Thoracic aorta (tissue), 2 donors: ENCODE data around the gene SLCO2A1. TPM values are rescaled to one million over a fixed set of nuclear protein-coding genes. Genes with fewer than 3 reads are reported as not detected.

Experiments used
- ATAC-seq: fragments of 150-250 bp; one replicate; pipeline ENCODE4 v1.8.0; 2017; ENCODE audit warnings: low read depth; ENCODE audit not compliant: insufficient number of reproducible peaks, low FRiP score
- DNase-seq: peaks from one replicate; pipeline ENCODE4 v3.0.0-alpha.2; 2020; ENCODE audit warnings: low spot score
- H3K27ac ChIP-seq, 2 donors: fragments of 200-600 bp; sonication (generic); 1 replicate in 1 of 2; 2 replicates in 1 of 2; pipeline ENCODE4 v1.5.1; 2016; ENCODE audit warnings: mild to moderate bottlenecking in 2 of 2, moderate library complexity in 2 of 2
- H3K27me3 ChIP-seq: fragments of 200-600 bp; sonication (generic); replicated peaks from 2 replicates; pipeline ENCODE4 v1.6.0; 2016; ENCODE audit warnings: mild to moderate bottlenecking; ENCODE audit not compliant: insufficient read depth
- H3K36me3 ChIP-seq: fragments of 200-600 bp; sonication (generic); one replicate; pipeline ENCODE4 v1.5.1; 2016
- H3K4me1 ChIP-seq, 2 donors: fragments of 200-600 bp; sonication (generic); 1 replicate in 1 of 2; 2 replicates in 1 of 2; pipeline versions ENCODE4 v1.5.1 to v1.6.0; 2016; ENCODE audit warnings: low read depth in 2 of 2, mild to moderate bottlenecking in 1 of 2; ENCODE audit not compliant: control insufficient read depth in 1 of 2
- H3K4me3 ChIP-seq: fragments of 200-600 bp; sonication (generic); 2 replicates; pipeline ENCODE4 v1.5.1; 2016; ENCODE audit warnings: mild to moderate bottlenecking
- H3K9me3 ChIP-seq: fragments of 200-600 bp; sonication (generic); 2 replicates; pipeline ENCODE4 v1.5.1; 2016
- total RNA-seq, 2 donors: library from RNA; depleted of rRNA; stranded (reverse); fragments of >200 nt; gene quantifications; one replicate each; pipeline versions ENCODE4 v1.1.0 to v1.2.3, GENCODE V29; 2016
- TF ChIP-seq, protein P1 (sequence below): fragments of 200-600 bp; sonication (generic); IDR thresholded peaks from one replicate; pipeline ENCODE4 v1.5.1; 2019; ENCODE audit warnings: antibody characterized with exemption

SLCO2A1 gene
- total RNA-seq = 100 to 1,000 TPM in 1 of 2 donors, 1 to 10 TPM in 1; 7.9 to 115 TPM

DNA sequence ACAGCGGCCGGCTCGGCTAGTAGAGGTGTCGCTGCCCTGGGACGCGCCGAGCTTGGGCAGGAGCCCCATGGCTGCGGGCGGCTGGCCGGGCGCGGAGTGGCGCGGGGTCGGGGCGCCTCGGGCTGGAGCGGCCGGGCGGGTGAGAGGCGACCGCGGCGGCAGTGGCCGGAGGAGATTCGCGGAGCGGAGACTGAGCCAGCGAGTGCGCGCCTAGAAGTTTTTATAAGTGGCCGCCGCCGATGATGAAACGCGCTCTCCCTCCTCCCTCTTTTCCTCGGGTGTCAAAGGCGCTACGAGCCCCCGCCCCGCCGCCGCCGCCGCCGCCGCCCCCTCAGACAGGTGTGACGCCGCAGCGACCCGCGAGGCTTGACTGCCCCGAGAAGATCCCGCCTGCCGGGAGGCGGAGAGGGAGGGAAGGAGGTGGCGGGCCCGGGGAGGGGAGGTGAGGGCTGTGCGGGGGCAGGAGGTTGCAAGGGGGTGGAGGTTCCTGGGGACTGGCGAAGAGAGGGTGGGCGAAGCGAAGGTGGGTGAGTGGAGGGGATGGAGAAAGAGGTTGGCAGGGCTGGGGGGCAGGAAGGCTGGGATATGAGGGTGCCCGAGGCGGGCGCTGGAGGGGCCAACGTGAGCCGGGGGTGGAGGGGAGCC, at the start of gene SLCO2A1:
Gene SLCO2A1, minus strand, starts transcription at position 192 of the 645 bp plus-strand sequence. Its CDS starts 123 bp downstream, at position 69.
- TF ChIP-seq, protein P1, sequence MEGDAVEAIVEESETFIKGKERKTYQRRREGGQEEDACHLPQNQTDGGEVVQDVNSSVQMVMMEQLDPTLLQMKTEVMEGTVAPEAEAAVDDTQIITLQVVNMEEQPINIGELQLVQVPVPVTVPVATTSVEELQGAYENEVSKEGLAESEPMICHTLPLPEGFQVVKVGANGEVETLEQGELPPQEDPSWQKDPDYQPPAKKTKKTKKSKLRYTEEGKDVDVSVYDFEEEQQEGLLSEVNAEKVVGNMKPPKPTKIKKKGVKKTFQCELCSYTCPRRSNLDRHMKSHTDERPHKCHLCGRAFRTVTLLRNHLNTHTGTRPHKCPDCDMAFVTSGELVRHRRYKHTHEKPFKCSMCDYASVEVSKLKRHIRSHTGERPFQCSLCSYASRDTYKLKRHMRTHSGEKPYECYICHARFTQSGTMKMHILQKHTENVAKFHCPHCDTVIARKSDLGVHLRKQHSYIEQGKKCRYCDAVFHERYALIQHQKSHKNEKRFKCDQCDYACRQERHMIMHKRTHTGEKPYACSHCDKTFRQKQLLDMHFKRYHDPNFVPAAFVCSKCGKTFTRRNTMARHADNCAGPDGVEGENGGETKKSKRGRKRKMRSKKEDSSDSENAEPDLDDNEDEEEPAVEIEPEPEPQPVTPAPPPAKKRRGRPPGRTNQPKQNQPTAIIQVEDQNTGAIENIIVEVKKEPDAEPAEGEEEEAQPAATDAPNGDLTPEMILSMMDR = no peak
- peaks cover 8 to 10% of the 10 kb centered on the region in 2 donors for H3K4me1 ChIP-seq
- DNase-seq (no peak), ATAC-seq (no peak)
- peak within 1 kb of the TSS; percentile 82 for H3K4me3 ChIP-seq
- no peaks in the 10 kb centered on the region for H3K36me3 ChIP-seq
- H3K27ac ChIP-seq = no peak within 1 kb of the TSS
- no peaks in the 10 kb centered on the region for H3K9me3 ChIP-seq
- H3K27me3 ChIP-seq = no peaks in the 10 kb centered on the region

DNA sequence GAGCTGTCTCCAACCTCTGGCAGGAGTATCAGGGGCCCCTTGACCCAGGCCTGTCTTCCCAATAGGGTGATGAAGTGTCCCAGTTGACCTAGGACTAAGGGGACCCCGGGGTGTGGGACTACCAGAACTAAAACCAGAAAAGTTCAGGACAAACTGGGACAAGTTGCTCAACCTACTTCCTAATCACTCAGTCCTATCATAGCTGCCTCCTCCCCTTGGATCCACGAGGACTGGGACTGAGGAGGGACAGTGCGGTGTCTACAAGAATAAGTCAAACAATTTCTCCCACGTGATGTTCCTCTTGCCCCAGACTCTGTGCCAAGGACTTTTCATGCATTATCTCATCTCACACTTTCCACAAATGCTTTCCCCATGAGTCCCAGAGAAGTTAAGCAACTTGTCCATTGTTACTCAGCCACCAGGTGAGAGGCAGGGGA, 49.4 kb upstream of the SLCO2A1 start:
- no peak for ATAC-seq

DNA sequence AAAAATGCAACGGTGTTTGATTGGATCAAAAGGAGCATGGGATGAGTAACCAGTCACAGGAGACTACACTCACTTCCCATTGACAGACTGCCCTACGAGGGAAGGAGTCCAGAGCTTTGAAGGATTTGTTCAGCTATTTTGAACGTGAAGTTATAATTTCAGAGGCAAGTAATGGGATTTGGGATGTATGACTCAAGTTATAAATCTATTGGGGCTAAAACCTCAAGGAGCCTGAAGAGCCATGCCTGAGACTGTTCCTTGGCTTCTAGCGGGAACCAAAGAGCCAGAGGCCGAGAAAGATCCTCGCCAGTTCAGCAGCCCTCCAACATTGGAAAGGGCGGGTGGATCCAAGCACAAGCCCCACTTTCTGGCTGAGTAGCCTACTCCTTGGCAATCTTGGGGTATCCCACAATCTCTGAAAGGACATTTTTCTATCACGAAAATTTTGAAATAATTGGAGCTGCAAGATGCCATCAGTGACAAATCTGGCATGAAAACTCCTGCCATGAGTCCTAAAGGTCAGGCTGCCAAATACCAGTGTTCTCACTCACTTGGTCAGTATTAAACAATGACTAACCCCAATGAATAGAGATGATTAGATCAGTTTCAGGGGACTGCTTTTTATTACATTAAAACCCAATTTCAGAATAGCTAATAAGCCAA, 48.6 kb upstream of the SLCO2A1 start:
- no peaks in the 10 kb centered on the region for H3K27me3 ChIP-seq
- no peaks in the 10 kb centered on the region for H3K9me3 ChIP-seq
- no peaks in the 10 kb centered on the region for H3K36me3 ChIP-seq
- no peak for DNase-seq
- ATAC-seq = no peak
- H3K27ac ChIP-seq = no peak overlapping the region
- H3K4me3 ChIP-seq = no peak overlapping the region
- TF ChIP-seq, protein P1 = no peak
- H3K4me1 ChIP-seq = no peaks in the 10 kb centered on the region

More for the DNA sequence above, 49.4 kb upstream of the SLCO2A1 start:
- Histone ChIP-seq H3K9me3 (no peaks in the 10 kb centered on the region), H3K27ac (no peak overlapping the region), H3K36me3 (no peaks in the 10 kb centered on the region), H3K4me3 (no peak overlapping the region), H3K27me3 (no peaks in the 10 kb centered on the region), H3K4me1 (no peaks in the 10 kb centered on the region)
- no peak for DNase-seq
- TF ChIP-seq, protein P1 = no peak

DNA sequence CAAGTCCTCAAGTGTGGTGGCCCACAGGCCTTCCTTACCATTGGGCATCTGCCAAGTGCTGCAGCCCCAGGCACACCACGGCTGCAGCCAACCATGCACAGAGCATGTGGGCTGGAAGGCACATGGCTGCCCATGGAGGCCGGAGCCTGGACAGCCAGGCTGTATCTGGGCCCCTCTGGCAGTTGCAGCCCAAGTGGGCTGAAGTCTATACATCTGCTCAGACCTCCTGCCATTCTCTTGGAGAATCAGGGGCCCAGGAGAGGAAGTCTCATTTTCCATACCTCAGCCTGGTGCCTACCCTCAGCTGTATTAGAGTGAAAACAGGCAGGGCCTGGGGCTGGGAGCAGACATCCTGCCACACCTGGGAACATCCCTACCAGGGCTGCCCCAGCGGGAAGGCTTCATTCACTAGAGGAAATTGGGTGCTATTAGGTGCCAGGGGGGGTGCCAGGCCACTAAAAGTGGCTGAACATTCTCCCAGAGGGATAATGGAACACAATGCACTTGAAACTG, 48.0 kb upstream of the SLCO2A1 start:
- TF ChIP-seq, protein P1 = no peak
- Histone ChIP-seq H3K9me3 (no peaks in the 10 kb centered on the region), H3K27ac (no peak overlapping the region), H3K4me3 (no peak overlapping the region), H3K4me1 (no peaks in the 10 kb centered on the region), H3K27me3 (no peaks in the 10 kb centered on the region), H3K36me3 (no peaks in the 10 kb centered on the region)
- ATAC-seq (no peak), DNase-seq (no peak)

DNA sequence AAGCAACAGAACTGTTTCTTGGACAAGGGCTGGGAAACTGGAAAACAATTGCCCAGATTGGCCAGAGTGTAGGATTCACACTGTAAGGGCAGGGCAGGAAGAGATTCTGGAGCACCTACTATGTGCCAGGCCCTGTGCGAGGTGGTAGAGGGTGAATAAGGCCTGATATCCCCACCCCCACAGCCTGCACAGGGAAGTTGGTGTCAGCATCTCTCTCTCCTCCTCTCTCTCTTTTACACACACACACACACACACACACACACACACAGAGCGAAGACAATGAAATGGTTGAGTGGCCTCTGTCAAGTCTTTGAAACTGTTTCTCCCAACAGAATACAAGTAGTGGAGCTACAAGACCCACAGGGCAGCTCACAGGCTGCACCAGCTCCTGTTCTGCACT, 47.1 kb upstream of the SLCO2A1 start:
- Histone ChIP-seq H3K9me3 (no peaks in the 10 kb centered on the region), H3K27me3 (no peaks in the 10 kb centered on the region), H3K4me1 (no peaks in the 10 kb centered on the region), H3K36me3 (no peaks in the 10 kb centered on the region), H3K27ac (no peak overlapping the region), H3K4me3 (no peak overlapping the region)
- ATAC-seq (no peak), DNase-seq (no peak)
- TF ChIP-seq, protein P1 = no peak
